ENCODE data around the gene AHSP. TPM values are rescaled to one million over a fixed set of nuclear protein-coding genes. Genes with fewer than 3 reads are reported as not detected.
A peak's percentile ranks its signal among the peaks of the same experiment; 100 is the strongest.
"Not testable (repeated sequence)": the region's sequence is repeated elsewhere in the genome, so short reads cannot be mapped to it uniquely, and the experiment has no call there.

The AHSP gene
- total RNA-seq, 2 donors from 2014 or later: not detected

- H3K4me3 Mint-ChIP-seq: peak overlapping the region; percentile 35 to 55
Measured at GRCh38 chr16:31489298-31489564, 38.5 kb upstream of the AHSP start.

DNA sequence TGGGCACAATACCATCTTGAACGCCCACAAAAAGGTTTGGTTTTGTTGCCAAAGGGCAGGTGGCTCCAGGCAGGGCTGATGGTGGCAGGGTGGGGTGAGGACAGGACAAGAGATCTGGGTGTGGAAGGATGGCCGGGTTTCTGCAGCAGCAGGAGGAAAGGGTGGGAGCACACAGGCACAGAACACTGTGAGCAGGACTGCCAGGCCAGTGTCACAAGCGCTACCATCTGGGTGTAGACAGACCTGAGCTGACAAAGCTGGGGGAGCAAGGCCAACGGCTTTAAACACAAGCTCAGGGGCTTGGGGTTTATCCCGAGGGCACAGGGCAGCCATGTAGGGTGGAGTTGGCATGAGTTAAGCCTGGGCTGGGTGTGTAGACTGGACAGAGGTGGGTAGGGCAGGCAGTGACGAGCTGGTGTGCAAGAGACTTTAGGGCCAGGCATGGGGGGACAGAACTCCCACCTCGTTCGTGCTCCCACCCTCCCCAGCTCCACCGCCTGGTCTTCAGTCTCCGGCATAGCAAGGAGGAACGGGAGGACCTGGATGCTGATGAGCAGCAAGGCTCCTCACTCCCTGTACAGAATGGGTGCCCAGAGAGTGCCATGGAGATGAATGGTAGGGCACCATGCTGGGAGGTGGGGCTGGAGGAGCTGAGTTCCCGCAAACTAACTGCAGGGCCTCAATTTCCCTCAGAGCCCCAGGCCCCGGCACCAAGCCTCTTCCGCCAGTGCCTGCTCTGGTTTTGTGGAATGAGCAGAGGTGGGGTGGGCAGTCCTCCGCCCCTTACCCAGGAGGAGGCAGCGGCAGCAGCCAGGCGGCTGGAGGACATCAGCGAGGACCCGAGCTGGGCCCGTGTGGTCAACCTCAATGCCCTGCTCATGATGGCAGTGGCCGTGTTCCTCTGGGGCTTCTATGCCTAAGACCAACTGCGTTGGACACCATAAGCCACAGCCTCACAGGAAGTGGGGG is 37.8 kb upstream of the AHSP start:
- no peak for ATAC-seq (replicated peaks in 1 of 2)
- Mint-ChIP-seq H3K4me1 (ENCODE audit: low read depth) (no peaks in the 10 kb centered on the region), H3K36me3 (ENCODE audit: insufficient read depth in 2 of 2) (no peaks in the 10 kb centered on the region), H3K9me3 (no peaks in the 10 kb centered on the region), H3K27me3 (ENCODE audit: low read depth) (no peaks in the 10 kb centered on the region), H3K4me3 (peak overlapping the region in 1 of 2 donors; percentile 53), H3K27ac (no peak overlapping the region)
- DNase-seq: no peak

More at GRCh38 chr16:31489298-31489564, 38.5 kb upstream of the AHSP start:
- Mint-ChIP-seq H3K9me3 (no peaks in the 10 kb centered on the region), H3K27me3 (ENCODE audit: low read depth) (no peaks in the 10 kb centered on the region), H3K36me3 (ENCODE audit: insufficient read depth in 2 of 2) (no peaks in the 10 kb centered on the region), H3K27ac (no peak overlapping the region), H3K4me1 (ENCODE audit: low read depth) (no peaks in the 10 kb centered on the region)
- DNase-seq (no peak), ATAC-seq (replicated peaks in 1 of 2) (no peak)

DNA sequence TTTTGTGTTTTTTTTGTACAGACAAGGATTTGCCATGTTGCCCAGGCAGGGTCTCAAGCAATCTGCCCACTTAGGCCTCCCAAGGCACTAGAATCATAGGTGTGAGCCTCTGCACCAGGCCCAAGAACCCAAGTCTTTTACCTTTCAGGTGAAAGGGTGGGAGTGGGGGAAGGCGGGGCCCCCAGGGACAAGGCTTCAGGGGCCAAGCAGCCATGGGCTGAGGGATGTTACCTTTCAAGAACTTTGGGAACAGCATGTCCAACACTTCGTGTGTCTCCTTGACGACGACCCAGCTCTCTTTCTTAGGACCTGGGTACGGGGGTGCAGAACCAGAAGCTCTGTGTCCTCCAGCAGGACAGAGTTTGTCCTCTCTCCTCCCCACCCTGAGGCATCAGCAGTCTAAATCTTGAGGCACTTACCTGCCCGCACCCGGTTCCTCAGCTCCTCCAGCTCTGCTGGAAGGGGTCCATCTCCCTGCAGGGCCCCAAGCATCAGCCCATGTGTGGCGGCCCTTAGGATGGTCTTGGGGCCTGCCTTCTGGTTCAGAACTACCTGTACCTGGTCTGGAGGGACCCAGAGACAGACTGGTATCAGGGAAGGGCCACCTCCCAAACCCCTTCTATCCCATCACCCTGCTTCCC is 35.8 kb upstream of the AHSP start:
- no peaks in the 10 kb centered on the region for H3K9me3 Mint-ChIP-seq
- H3K36me3 Mint-ChIP-seq (ENCODE audit: insufficient read depth in 2 of 2): no peaks in the 10 kb centered on the region
- DNase-seq: no peak
- no peak for ATAC-seq (replicated peaks in 1 of 2)
- H3K27me3 Mint-ChIP-seq (ENCODE audit: low read depth): no peaks in the 10 kb centered on the region
- H3K4me3 Mint-ChIP-seq: no peak overlapping the region
- H3K4me1 Mint-ChIP-seq (ENCODE audit: low read depth): no peaks in the 10 kb centered on the region
- no peak overlapping the region for H3K27ac Mint-ChIP-seq

DNA sequence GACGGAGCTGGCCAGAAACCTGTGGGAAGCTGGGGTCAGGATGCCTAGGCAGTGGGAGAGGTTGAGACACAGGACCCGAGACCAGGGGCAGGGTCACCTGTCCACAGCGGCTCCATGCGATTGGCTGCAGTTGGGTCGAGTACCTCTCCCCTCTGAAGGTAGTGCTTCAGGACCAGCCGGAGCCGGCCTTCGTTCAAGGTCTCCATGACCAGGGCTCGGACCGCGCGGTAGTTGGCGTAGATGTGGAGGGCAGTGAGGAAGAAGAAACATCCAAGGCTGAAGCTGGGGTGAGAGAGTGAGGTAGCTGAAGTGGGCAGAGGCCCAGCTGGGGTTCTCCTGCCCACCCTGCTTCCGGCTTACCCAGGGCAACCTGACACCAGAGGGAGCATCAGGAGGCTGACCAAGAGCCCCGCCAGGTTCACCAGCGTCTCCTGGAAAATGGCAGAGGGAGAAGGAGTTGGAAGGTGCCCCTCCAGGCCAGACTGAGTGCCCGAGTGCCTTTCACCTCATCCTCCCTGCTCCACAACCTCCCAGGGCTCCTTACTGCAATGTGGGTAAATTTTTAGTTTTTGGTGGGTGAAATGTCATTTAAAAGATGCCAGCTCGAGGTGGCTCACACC is 34.1 kb upstream of the AHSP start:
- Mint-ChIP-seq H3K9me3 (no peaks in the 10 kb centered on the region), H3K36me3 (ENCODE audit: insufficient read depth in 2 of 2) (no peaks in the 10 kb centered on the region), H3K27me3 (ENCODE audit: low read depth) (no peaks in the 10 kb centered on the region), H3K4me1 (ENCODE audit: low read depth) (no peaks in the 10 kb centered on the region), H3K4me3 (no peak overlapping the region), H3K27ac (no peak overlapping the region)
- ATAC-seq (replicated peaks in 1 of 2) (no peak), DNase-seq (no peak)

GRCh38 chr16:31496670-31497069 is 31.0 kb upstream of the AHSP start:
- Mint-ChIP-seq H3K27ac (no peak overlapping the region), H3K4me3 (no peak overlapping the region), H3K9me3 (no peaks in the 10 kb centered on the region), H3K27me3 (ENCODE audit: low read depth) (no peaks in the 10 kb centered on the region), H3K36me3 (ENCODE audit: insufficient read depth in 2 of 2) (no peaks in the 10 kb centered on the region), H3K4me1 (ENCODE audit: low read depth) (no peaks in the 10 kb centered on the region)
- DNase-seq (no peak), ATAC-seq (replicated peaks in 1 of 2) (no peak)

- H3K9me3 Mint-ChIP-seq: no peaks in the 10 kb centered on the region
- no peak for DNase-seq
- no peaks in the 10 kb centered on the region for H3K27me3 Mint-ChIP-seq (ENCODE audit: low read depth)
- no peaks in the 10 kb centered on the region for H3K4me1 Mint-ChIP-seq (ENCODE audit: low read depth)
- H3K36me3 Mint-ChIP-seq (ENCODE audit: insufficient read depth in 2 of 2): no peaks in the 10 kb centered on the region
- no peak overlapping the region for H3K4me3 Mint-ChIP-seq
- no peak overlapping the region for H3K27ac Mint-ChIP-seq
- ATAC-seq (replicated peaks in 1 of 2): no peak
Measured at GRCh38 chr16:31498493-31498892, 29.2 kb upstream of the AHSP start.

DNA sequence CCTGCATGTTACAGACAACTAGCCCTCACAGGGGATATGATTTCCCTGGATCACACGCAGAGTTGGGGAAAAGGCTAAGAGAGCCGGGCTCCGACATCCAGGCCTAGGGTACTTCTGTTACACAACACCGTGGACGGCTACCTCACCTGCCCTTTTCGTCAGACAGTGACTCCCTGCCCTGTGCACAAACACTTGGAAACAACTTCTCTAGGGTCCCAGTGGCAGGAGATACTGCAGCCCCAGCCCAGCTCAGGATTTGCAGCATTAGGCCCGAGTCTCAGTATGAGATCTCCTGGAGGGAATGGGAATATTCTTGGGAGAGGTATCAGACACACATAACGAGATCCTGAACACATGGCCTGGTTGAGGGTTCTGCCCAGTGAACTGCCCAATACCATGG is 27.8 kb upstream of the AHSP start:
- DNase-seq (no peak), ATAC-seq (replicated peaks in 1 of 2) (no peak)
- Mint-ChIP-seq H3K9me3 (no peaks in the 10 kb centered on the region), H3K27ac (no peak overlapping the region), H3K4me3 (no peak overlapping the region), H3K27me3 (ENCODE audit: low read depth) (no peaks in the 10 kb centered on the region), H3K4me1 (ENCODE audit: low read depth) (peaks cover 1% of the 10 kb centered on the region), H3K36me3 (ENCODE audit: insufficient read depth in 2 of 2) (no peaks in the 10 kb centered on the region)

DNA sequence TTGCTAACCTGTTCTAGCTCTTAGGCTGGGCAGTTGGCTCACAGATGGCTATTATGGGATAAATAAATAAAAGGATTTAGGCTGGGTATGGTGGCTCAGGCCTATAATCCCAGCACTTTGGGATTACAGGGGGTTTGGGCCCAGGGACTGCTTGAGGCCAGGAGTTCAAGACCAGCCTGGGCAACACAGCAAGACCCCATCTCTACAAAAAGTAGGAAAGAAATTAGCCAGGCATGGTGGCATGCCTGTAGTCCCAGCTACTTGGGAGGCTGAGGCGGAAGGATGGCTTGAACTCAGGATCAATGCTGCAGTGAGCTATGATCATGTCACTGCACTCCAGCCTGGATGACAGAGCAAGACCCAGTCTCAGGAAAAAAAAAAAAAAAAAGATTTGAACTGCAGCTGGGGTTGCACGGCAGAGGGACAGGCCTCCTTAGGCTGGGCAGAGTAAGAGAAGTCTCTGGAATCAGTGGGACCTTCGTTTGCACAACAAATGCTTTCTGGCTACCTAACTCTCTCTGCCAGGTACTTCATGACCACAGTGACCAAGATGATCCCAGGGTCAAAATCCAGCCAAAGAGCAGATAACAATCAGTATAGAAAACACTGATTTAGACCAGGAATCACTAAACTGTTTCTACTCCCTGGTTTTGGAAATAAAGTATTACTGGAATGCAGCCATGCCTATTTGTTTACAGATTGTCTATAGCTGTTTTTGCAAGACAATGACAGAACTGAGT is 26.3 kb upstream of the AHSP start:
- ATAC-seq (replicated peaks in 1 of 2) (no peak), DNase-seq (no peak)
- Mint-ChIP-seq H3K27ac (no peak overlapping the region), H3K36me3 (ENCODE audit: insufficient read depth in 2 of 2) (peaks cover 2 to 3% of the 10 kb centered on the region in 2 donors), H3K4me3 (no peak overlapping the region), H3K4me1 (ENCODE audit: low read depth) (peaks cover 16% of the 10 kb centered on the region), H3K27me3 (ENCODE audit: low read depth) (no peaks in the 10 kb centered on the region), H3K9me3 (no peaks in the 10 kb centered on the region)

GRCh38 chr16:31501966-31502348 is 25.7 kb upstream of the AHSP start:
- H3K4me3 Mint-ChIP-seq: no peak overlapping the region
- H3K27me3 Mint-ChIP-seq (ENCODE audit: low read depth): no peaks in the 10 kb centered on the region
- H3K36me3 Mint-ChIP-seq (ENCODE audit: insufficient read depth in 2 of 2): peaks cover 2 to 3% of the 10 kb centered on the region in 2 donors
- peaks cover 21% of the 10 kb centered on the region for H3K4me1 Mint-ChIP-seq (ENCODE audit: low read depth)
- ATAC-seq (replicated peaks in 1 of 2) (no peak), DNase-seq (no peak)
- no peaks in the 10 kb centered on the region for H3K9me3 Mint-ChIP-seq
- H3K27ac Mint-ChIP-seq: no peak overlapping the region

DNA sequence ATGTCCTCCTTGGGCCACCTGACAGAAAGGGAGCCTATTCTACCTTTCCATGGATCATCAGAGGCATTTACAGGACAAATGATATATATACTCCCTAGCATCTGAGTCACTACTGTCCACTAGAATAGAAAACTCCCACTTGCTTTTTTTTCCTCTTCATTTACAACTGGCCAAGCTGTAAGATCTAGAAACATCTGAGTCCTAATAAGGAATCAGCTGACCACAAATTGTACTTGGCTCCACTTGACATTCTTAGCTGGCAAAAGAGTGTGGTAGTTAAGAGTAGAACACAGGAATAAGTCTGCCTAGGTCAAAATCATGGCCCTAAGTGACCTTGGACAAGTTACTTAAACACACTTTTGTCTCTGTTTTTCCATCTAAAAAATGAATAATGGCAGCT is 24.7 kb upstream of the AHSP start:
- Mint-ChIP-seq H3K4me1 (ENCODE audit: low read depth) (peaks cover 28% of the 10 kb centered on the region), H3K27ac (no peak overlapping the region), H3K4me3 (no peak overlapping the region), H3K27me3 (ENCODE audit: low read depth) (no peaks in the 10 kb centered on the region), H3K36me3 (ENCODE audit: insufficient read depth in 2 of 2) (peaks cover 2 to 3% of the 10 kb centered on the region in 2 donors), H3K9me3 (no peaks in the 10 kb centered on the region)
- no peak for DNase-seq
- ATAC-seq (replicated peaks in 1 of 2): no peak

GRCh38 chr16:31503555-31503954 is 24.1 kb upstream of the AHSP start:
- H3K27ac Mint-ChIP-seq; H3K27me3 Mint-ChIP-seq (ENCODE audit: low read depth); H3K4me3 Mint-ChIP-seq: not testable (repeated sequence)

DNA sequence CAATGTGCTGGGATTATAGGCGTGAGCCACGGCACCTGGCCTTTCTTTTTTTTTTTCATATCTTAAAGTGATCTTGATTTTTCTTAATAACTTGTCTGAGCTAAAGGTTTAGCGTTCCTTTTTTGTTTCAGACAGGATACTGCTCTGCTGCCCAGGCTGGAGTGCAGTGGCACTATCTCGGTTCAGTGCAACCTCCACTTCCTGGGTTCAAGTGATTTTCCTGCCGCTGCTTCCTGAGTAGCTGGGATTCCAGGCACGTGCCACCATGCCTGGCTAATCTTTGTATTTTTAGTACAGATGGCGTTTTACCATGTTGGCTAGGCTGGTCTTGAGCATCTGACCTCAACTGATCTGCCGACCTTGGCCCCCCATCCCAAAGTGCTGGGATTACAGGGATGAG is 23.5 kb upstream of the AHSP start:
- ATAC-seq (replicated peaks in 1 of 2) (no peak), DNase-seq (no peak)
- Mint-ChIP-seq H3K36me3 (ENCODE audit: insufficient read depth in 2 of 2) (peaks cover 2 to 7% of the 10 kb centered on the region in 2 donors), H3K4me3 (no peak overlapping the region), H3K9me3 (no peaks in the 10 kb centered on the region), H3K4me1 (ENCODE audit: low read depth) (peaks cover 36% of the 10 kb centered on the region), H3K27ac (no peak overlapping the region), H3K27me3 (ENCODE audit: low read depth) (no peaks in the 10 kb centered on the region)

More at GRCh38 chr16:31503555-31503954, 24.1 kb upstream of the AHSP start:
- not testable (repeated sequence) for DNase-seq; H3K36me3 Mint-ChIP-seq (ENCODE audit: insufficient read depth in 2 of 2); H3K9me3 Mint-ChIP-seq; ATAC-seq (replicated peaks in 1 of 2)
- H3K4me1 Mint-ChIP-seq (ENCODE audit: low read depth): peaks cover 30% of the 10 kb centered on the region

DNA sequence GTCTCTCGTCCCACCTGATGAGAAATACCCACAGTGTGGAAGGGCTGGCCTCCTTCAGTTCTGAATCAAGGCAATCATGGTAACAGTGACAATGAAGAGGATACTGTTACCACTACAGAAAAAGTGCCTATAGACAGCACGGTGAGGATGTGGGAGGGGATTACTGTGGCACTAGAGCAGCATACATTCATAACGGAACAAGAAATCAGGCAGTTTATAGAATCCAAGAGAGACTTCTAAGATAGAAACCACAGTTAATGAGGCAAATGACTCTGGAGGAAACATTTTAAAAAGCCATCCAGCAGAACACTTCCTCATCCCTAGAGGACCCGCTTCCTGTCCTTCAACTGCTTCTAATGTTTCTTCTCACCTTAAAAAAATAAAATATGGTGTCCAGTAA is 22.2 kb upstream of the AHSP start:
- H3K4me1 Mint-ChIP-seq (ENCODE audit: low read depth): peaks cover 49% of the 10 kb centered on the region
- DNase-seq (peak; percentile 31 to 37), ATAC-seq (replicated peaks in 1 of 2) (peak; percentile 67 to 76)
- peaks cover 2 to 7% of the 10 kb centered on the region in 2 donors for H3K36me3 Mint-ChIP-seq (ENCODE audit: insufficient read depth in 2 of 2)
- H3K27me3 Mint-ChIP-seq (ENCODE audit: low read depth): no peaks in the 10 kb centered on the region
- peak overlapping the region in 1 of 2 donors; percentile 54 for H3K4me3 Mint-ChIP-seq
- peak overlapping the region; percentile 79 for H3K27ac Mint-ChIP-seq
- H3K9me3 Mint-ChIP-seq: peaks cover 0 to 2% of the 10 kb centered on the region in 2 donors

Data from activated T-cell treated with anti-CD3 and anti-CD28 coated beads, Interleukin-2, amount 50 U/mL, for 72 hours (primary cell).